Mesenchymal stem cell (in vitro differentiated cells and primary cell): ENCODE data around the gene ECSCR.

Source experiments
- DNase-seq: peaks from one replicate; pipeline ENCODE4 v3.0.0-alpha.2; 2013
- H2AFZ ChIP-seq: one replicate; pipeline ENCODE4 v1.6.1; 2013; ENCODE audit warnings: low read depth, mild to moderate bottlenecking, control low read depth, inconsistent platforms, low read length, moderate library complexity
- H2AK5ac ChIP-seq: 2 replicates; pipeline ENCODE4 v1.6.1; 2013; ENCODE audit warnings: low read length, moderate library complexity, mild to moderate bottlenecking, inconsistent platforms; ENCODE audit not compliant: severe bottlenecking
- H2BK120ac ChIP-seq: one replicate; pipeline ENCODE4 v1.6.1; 2013; ENCODE audit warnings: low read depth, mild to moderate bottlenecking, inconsistent platforms, low read length, moderate library complexity
- H2BK12ac ChIP-seq, 2 experiments: one replicate each; pipeline ENCODE4 v1.6.1; 2013; ENCODE audit warnings: inconsistent platforms in 2 of 2, low read length in 2 of 2, mild to moderate bottlenecking in 2 of 2, moderate library complexity in 2 of 2, control low read depth in 1 of 2
- H2BK15ac ChIP-seq: one replicate; pipeline ENCODE4 v1.6.1; 2013; ENCODE audit warnings: mild to moderate bottlenecking, low read depth, inconsistent platforms; ENCODE audit not compliant: poor library complexity, severe bottlenecking
- H2BK5ac ChIP-seq: 2 replicates; pipeline ENCODE4 v1.6.1; 2013; ENCODE audit warnings: low read depth, mild to moderate bottlenecking, low read length, control low read depth, inconsistent platforms; ENCODE audit not compliant: poor library complexity, severe bottlenecking
- H3K14ac ChIP-seq, 2 experiments: one replicate each; pipeline ENCODE4 v1.6.1; 2013; ENCODE audit warnings: inconsistent platforms in 2 of 2, low read length in 2 of 2, control low read depth in 1 of 2, mild to moderate bottlenecking in 1 of 2, moderate library complexity in 1 of 2
- H3K18ac ChIP-seq, 2 experiments: one replicate each; pipeline ENCODE4 v1.6.1; 2013; ENCODE audit warnings: inconsistent platforms in 2 of 2, low read length in 2 of 2, control low read depth in 1 of 2, low read depth in 1 of 2, mild to moderate bottlenecking in 1 of 2
- H3K23ac ChIP-seq, 2 experiments: one replicate each; pipeline ENCODE4 v1.6.1; 2013; ENCODE audit warnings: inconsistent platforms in 2 of 2, low read length in 2 of 2, mild to moderate bottlenecking in 2 of 2, moderate library complexity in 2 of 2, control low read depth in 1 of 2
- H3K27ac ChIP-seq: 2 replicates; pipeline ENCODE4 v1.5.1; 2013; ENCODE audit warnings: mild to moderate bottlenecking, moderate library complexity, low read length, control low read depth, inconsistent platforms; ENCODE audit not compliant: poor library complexity, severe bottlenecking
- H3K27me3 ChIP-seq, 2 experiments: 2 replicates each; pipeline versions ENCODE4 v1.6.1 to v1.7.0; 2013; ENCODE audit warnings: low read length in 2 of 2, mild to moderate bottlenecking in 2 of 2, moderate library complexity in 2 of 2, control low read depth in 1 of 2, inconsistent platforms in 1 of 2; ENCODE audit not compliant: control insufficient read depth in 1 of 2, insufficient read depth in 1 of 2
- H3K36me3 ChIP-seq, 2 experiments: 2 replicates each; pipeline versions ENCODE4 v1.6.1 to v1.7.0; 2013; ENCODE audit warnings: low read length in 2 of 2, control low read depth in 1 of 2, inconsistent platforms in 1 of 2, low read depth in 1 of 2, mild to moderate bottlenecking in 1 of 2; ENCODE audit not compliant: insufficient read depth in 2 of 2, control insufficient read depth in 1 of 2
- H3K4ac ChIP-seq, 2 experiments: one replicate each; pipeline ENCODE4 v1.6.1; 2013; ENCODE audit warnings: inconsistent platforms in 2 of 2, low read length in 2 of 2, mild to moderate bottlenecking in 2 of 2, moderate library complexity in 2 of 2, control low read depth in 1 of 2, low read depth in 1 of 2
- H3K4me1 ChIP-seq: 2 replicates; pipeline ENCODE4 v1.6.1; 2013; ENCODE audit warnings: low read depth, low read length, control low read depth; ENCODE audit not compliant: control insufficient read depth, insufficient read depth
- H3K4me2 ChIP-seq: 2 replicates; pipeline ENCODE4 v1.6.1; 2013; ENCODE audit warnings: low read length, mild to moderate bottlenecking, inconsistent platforms; ENCODE audit not compliant: poor library complexity, severe bottlenecking
- H3K4me3 ChIP-seq, 2 experiments: 2 replicates each; pipeline versions ENCODE4 v1.5.1 to v1.7.0; 2013; ENCODE audit warnings: low read length in 2 of 2, mild to moderate bottlenecking in 2 of 2, control low read depth in 1 of 2, low read depth in 1 of 2; ENCODE audit not compliant: insufficient read depth in 1 of 2
- H3K79me1 ChIP-seq: replicated peaks from 2 replicates; pipeline ENCODE4 v1.6.1; 2013; ENCODE audit warnings: mild to moderate bottlenecking, control low read depth, low read length, inconsistent platforms; ENCODE audit not compliant: poor library complexity, severe bottlenecking
- H3K9ac ChIP-seq: 2 replicates; pipeline ENCODE4 v1.7.0; 2013; ENCODE audit warnings: mild to moderate bottlenecking, low read length, moderate library complexity
- H3K9me3 ChIP-seq: 2 replicates; pipeline ENCODE4 v1.7.0; 2013; ENCODE audit warnings: mild to moderate bottlenecking, low read length; ENCODE audit not compliant: control insufficient read depth
- H4K8ac ChIP-seq: one replicate; pipeline ENCODE4 v1.6.1; 2013; ENCODE audit warnings: inconsistent platforms, mild to moderate bottlenecking, low read length, moderate library complexity
- H4K91ac ChIP-seq: one replicate; pipeline ENCODE4 v1.6.1; 2013; ENCODE audit warnings: mild to moderate bottlenecking, low read length, inconsistent platforms
- WGBS: methylation state at CpG from one replicate; pipeline ENCODE4 v1.1.7; 2013; ENCODE audit warnings: mixed read lengths; 5-methylcytosine and 5-hydroxymethylcytosine counted together

The ECSCR gene

GRCh38 chr5:139408191-139408590 lies 54.4 kb downstream of the ECSCR start:
- no peak overlapping the region for H3K18ac ChIP-seq
- no peaks in the 10 kb centered on the region for H3K27me3 ChIP-seq
- H3K9ac ChIP-seq = no peak overlapping the region
- H2BK120ac ChIP-seq = no peak overlapping the region
- no peak overlapping the region for H2BK12ac ChIP-seq
- H3K4ac ChIP-seq = no peak overlapping the region
- H3K14ac ChIP-seq = no peak overlapping the region
- no peak overlapping the region for H2AFZ ChIP-seq
- no peak overlapping the region for H3K23ac ChIP-seq
- no peak overlapping the region for H4K91ac ChIP-seq
- H3K36me3 ChIP-seq = peaks cover 7 to 9% of the 10 kb centered on the region in 2 experiments
- H3K9me3 ChIP-seq = no peaks in the 10 kb centered on the region
- H3K4me3 ChIP-seq = no peak overlapping the region
- WGBS = 93% methylated on average over 7 of the region's 7 CpGs
- no peak overlapping the region for H2BK5ac ChIP-seq
- H2AK5ac ChIP-seq = no peak overlapping the region
- H3K27ac ChIP-seq = no peak overlapping the region
- H2BK15ac ChIP-seq = no peak overlapping the region
- no peak for DNase-seq
- H4K8ac ChIP-seq = no peak overlapping the region
- H3K4me1 ChIP-seq = peaks cover 4% of the 10 kb centered on the region
- H3K79me1 ChIP-seq = no peaks in the 10 kb centered on the region
- H3K4me2 ChIP-seq = no peak overlapping the region

- Histone ChIP-seq H3K36me3 (peaks cover under 1 to 6% of the 10 kb centered on the region in 2 experiments), H3K4ac (no peak overlapping the region), H2BK120ac (no peak overlapping the region), H3K4me1 (peaks cover 7% of the 10 kb centered on the region), H4K8ac (no peak overlapping the region), H3K27me3 (no peaks in the 10 kb centered on the region), H3K4me2 (no peak overlapping the region), H4K91ac (no peak overlapping the region), H3K23ac (no peak overlapping the region), H2BK5ac (no peak overlapping the region), H3K27ac (no peak overlapping the region), H3K9ac (no peak overlapping the region), H3K9me3 (no peaks in the 10 kb centered on the region), H3K14ac (no peak overlapping the region), H3K4me3 (no peak overlapping the region), H3K79me1 (peaks cover 4% of the 10 kb centered on the region), H3K18ac (no peak overlapping the region), H2BK15ac (no peak overlapping the region), H2AFZ (no peak overlapping the region), H2BK12ac (no peak overlapping the region), H2AK5ac (no peak overlapping the region)
- DNase-seq = no peak
Observed at GRCh38 chr5:139407517-139407916, 55.0 kb downstream of the ECSCR start.

- WGBS = 95% methylated on average over 2 of the region's 2 CpGs
Observed at GRCh38 chr5:139406963-139407362, 55.6 kb downstream of the ECSCR start.

GRCh38 chr5:139404484-139404840 lies 58.1 kb downstream of the ECSCR start:
- 83% methylated on average over 5 of the region's 5 CpGs for WGBS
- Histone ChIP-seq H3K9me3 (no peaks in the 10 kb centered on the region), H3K36me3 (peaks cover 7 to 18% of the 10 kb centered on the region in 2 experiments), H2BK5ac (no peak overlapping the region), H3K27me3 (no peaks in the 10 kb centered on the region), H3K23ac (no peak overlapping the region), H3K14ac (no peak overlapping the region), H3K79me1 (peaks cover 7% of the 10 kb centered on the region), H3K4me2 (peak overlapping the region; percentile 55), H4K8ac (peak overlapping the region; percentile 47), H3K4me1 (peaks cover 7% of the 10 kb centered on the region), H2BK15ac (no peak overlapping the region), H4K91ac (no peak overlapping the region), H3K27ac (peak overlapping the region; percentile 61), H2BK12ac (peak overlapping the region in 1 of 2 experiments; percentile 37), H2BK120ac (no peak overlapping the region), H3K9ac (peak overlapping the region; percentile 90), H3K18ac (peak overlapping the region in 1 of 2 experiments; percentile 6), H3K4me3 (peak overlapping the region in 1 of 2 experiments; percentile 83), H2AK5ac (no peak overlapping the region), H3K4ac (peak overlapping the region in 1 of 2 experiments; percentile 40), H2AFZ (no peak overlapping the region)
- DNase-seq = no peak

More at GRCh38 chr5:139406963-139407362, 55.6 kb downstream of the ECSCR start:
- H2AK5ac ChIP-seq = no peak overlapping the region
- H3K18ac ChIP-seq = no peak overlapping the region
- H3K4me3 ChIP-seq = no peak overlapping the region
- no peak overlapping the region for H3K27ac ChIP-seq
- H4K8ac ChIP-seq = no peak overlapping the region
- H2BK12ac ChIP-seq = no peak overlapping the region
- no peak overlapping the region for H3K4me2 ChIP-seq
- no peak overlapping the region for H3K9ac ChIP-seq
- no peak overlapping the region for H2BK120ac ChIP-seq
- H3K36me3 ChIP-seq = peaks cover 0 to 1% of the 10 kb centered on the region in 2 experiments
- H3K79me1 ChIP-seq = peaks cover 6% of the 10 kb centered on the region
- no peaks in the 10 kb centered on the region for H3K9me3 ChIP-seq
- H3K4me1 ChIP-seq = peaks cover 7% of the 10 kb centered on the region
- no peak overlapping the region for H3K14ac ChIP-seq
- H3K23ac ChIP-seq = no peak overlapping the region
- H3K27me3 ChIP-seq = no peaks in the 10 kb centered on the region
- H4K91ac ChIP-seq = no peak overlapping the region
- no peak overlapping the region for H2BK5ac ChIP-seq
- DNase-seq = no peak
- no peak overlapping the region for H3K4ac ChIP-seq
- H2AFZ ChIP-seq = no peak overlapping the region
- no peak overlapping the region for H2BK15ac ChIP-seq
